Heart left ventricle (tissue), 16 donors: ENCODE measurements around the gene COL26A1. TPM values are rescaled to one million over a fixed set of nuclear protein-coding genes. Genes with fewer than 3 reads are reported as not detected.

Experiments used
- ATAC-seq, 4 donors: fragments of 200-7000 bp; cut with Tn5 transposase; one replicate each; pipeline ENCODE4 v1.9.1; 2020 to 2022; ENCODE audit warnings: moderate library complexity in 4 of 4, mild to moderate bottlenecking in 3 of 4, moderate number of reproducible peaks in 1 of 4
- DNase-seq, 5 donors: peaks; one replicate each; pipeline ENCODE4 v3.0.0-alpha.2; 2020
- H3K27ac ChIP-seq, 12 donors: fragments of 200-600 bp; sonication (generic) in 4 of 12; one replicate each; pipeline versions ENCODE4 v1.5.0 to v1.8.0; 2016 to 2022; ENCODE audit warnings: mild to moderate bottlenecking in 2 of 12
- H3K27me3 ChIP-seq, 9 donors: fragments of 200-600 bp; sonication (generic) in 2 of 9; one replicate each; pipeline versions ENCODE4 v1.5.1 to v1.8.0; 2016 to 2022; ENCODE audit warnings: mild to moderate bottlenecking in 3 of 9
- H3K36me3 ChIP-seq, 9 donors: fragments of 200-600 bp; sonication (generic) in 2 of 9; one replicate each; pipeline versions ENCODE4 v1.5.0 to v1.8.0; 2018 to 2022; ENCODE audit warnings: mild to moderate bottlenecking in 2 of 9
- H3K4me1 ChIP-seq, 12 donors: fragments of 200-600 bp; sonication (generic) in 4 of 12; one replicate each; pipeline versions ENCODE4 v1.5.0 to v1.8.0; 2016 to 2022; ENCODE audit warnings: mild to moderate bottlenecking in 3 of 12
- H3K4me3 ChIP-seq, 12 donors: fragments of 200-600 bp; sonication (generic) in 4 of 12; one replicate each; pipeline versions ENCODE4 v1.5.0 to v1.8.0; 2017 to 2022; ENCODE audit warnings: mild to moderate bottlenecking in 9 of 12, moderate library complexity in 4 of 12
- H3K9me3 ChIP-seq, 12 donors: fragments of 200-600 bp; sonication (generic) in 4 of 12; one replicate each; pipeline versions ENCODE4 v1.5.0 to v1.8.0; 2016 to 2022; ENCODE audit warnings: mild to moderate bottlenecking in 1 of 12
- CTCF ChIP-seq, 12 donors: fragments of 200-600 bp; sonication (generic) in 4 of 12; IDR thresholded peaks; one replicate each; pipeline versions ENCODE4 v1.5.0 to v1.8.0; 2018 to 2022; ENCODE audit warnings: antibody characterized with exemption in 12 of 12, mild to moderate bottlenecking in 5 of 12
- POLR2A ChIP-seq, 2 donors: fragments of 450-650 bp; IDR thresholded peaks; one replicate each; pipeline ENCODE4 v1.6.1; 2017; ENCODE audit warnings: antibody characterized with exemption in 2 of 2, mild to moderate bottlenecking in 2 of 2, moderate library complexity in 2 of 2
- WGBS, 4 donors: extraction: QIAGEN DNeasy Blood & Tissue Kit in 2 of 4; methylation state at CpG; one replicate each; pipeline versions ENCODE4 v1.1.5 to v1.1.7; 2013 to 2018; 5-methylcytosine and 5-hydroxymethylcytosine counted together
- intact Hi-C, 10 donors: fragments of 100-400 bp; cut with DNase I; formaldehyde crosslinking; loops; one replicate each; pipeline versions ENCODE4 v1.11.1 to v1.14.2; 2022
- polyA plus RNA-seq, 2 donors: library from polyadenylated mRNA; stranded (reverse); fragments of 200-250 nt; gene quantifications; one replicate each; pipeline ENCODE4 v1.2.3, GENCODE V29; 2013
- total RNA-seq, 9 donors: library from RNA; depleted of rRNA in 2 of 9; stranded (reverse); fragments of >200 nt in 2 of 9; fragmentation: NEBNext Ultra II Directional in 3 of 9; extraction: Animal tissue kit (Norgen Biotek cat#: 25700) in 3 of 9; gene quantifications; one replicate each; pipeline versions ENCODE4 v1.1.0 to v1.2.4, GENCODE V29; 2016 to 2023
- donor health status: ischemic (EF 13 %, LVEDD 7.1; RV severe dilation, severe dysfunction).
- donor health status: healthy with polysubstance abuse.
- donor health status: DM: no; HTN: yes; CAD: no.
- donor health status: DM: no; HTN: no; CAD: no.
- donor health status: ischemic (EF 25% LVEDD 6.9; RV normal size, moderate dysfunction).
- donor health status: ischemic (EF 25% LVEDD 5.7; RV mildly dilated, moderate dysfunction).
- donor health status: healthy.
- donor health status: DM: yes; HTN: yes; CAD: no.
- donor health status: ischemic (EF 35%, LVEDD 5.7; RV mildly dilated, moderate dysfunction).
- donor health status: nonischemic (EF 11% LVEDD 7.7; RV severe dilation, severe dysfunction).
- donor health status: DM: yes; HTN: yes; CAD: no.
- donor health status: PGD.
- donor health status: ischemic (EF 29% LVEDD 5.4; RV normal size, mild dysfunction).
- donor health status: nonischemic (EF 23%, LVEDD 6.1; RV moderate dilation, normal function).

Gene COL26A1
- total and polyA plus RNA-seq, 11 donors: 0.08 to 2.1 TPM; not detected in 9

DNA sequence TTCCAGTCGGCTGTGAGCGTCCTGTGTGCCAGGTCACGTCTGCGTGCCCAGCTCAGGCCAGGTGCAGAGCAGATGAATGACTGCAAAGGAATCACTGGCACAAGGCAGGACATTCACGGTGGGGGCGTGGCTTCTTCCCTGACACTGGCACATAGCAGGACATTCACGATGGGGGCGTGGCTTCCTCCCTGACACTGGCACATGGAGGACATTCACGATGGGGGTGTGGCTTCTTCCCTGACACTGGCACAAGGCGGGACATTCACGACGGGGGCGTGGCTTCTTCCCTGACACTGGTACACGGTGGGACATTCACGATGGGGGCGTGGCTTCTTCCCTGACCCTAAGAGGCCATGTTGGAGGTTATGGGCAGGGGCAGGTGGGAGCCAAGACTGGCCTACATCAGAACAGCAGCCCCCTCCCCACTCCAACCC lies 202.1 kb downstream of the COL26A1 start:
- WGBS, 4 donors: 34 to 40% (median 39%) methylated on average over 11 to 16 of the region's 16 CpGs
- Histone ChIP-seq H3K36me3 (no peaks in the 10 kb centered on the region), H3K27ac (no peak overlapping the region), H3K4me3 (no peak overlapping the region), H3K9me3 (peaks cover 0 to 11% (median 2%) of the 10 kb centered on the region in 12 donors), H3K27me3 (peaks cover 0 to 11% (median 0%) of the 10 kb centered on the region in 9 donors), H3K4me1 (peaks cover 0 to 5% (median 0%) of the 10 kb centered on the region in 12 donors)
- DNase-seq (peak in 1 of 5 donors; percentile 20), ATAC-seq (no peak)
- intact Hi-C loops: no loop called here
- TF ChIP-seq CTCF (IDR thresholded peaks at IDR 0.05) (no peak), POLR2A (IDR thresholded peaks at IDR 0.05) (no peak)

GRCh38 chr7:101565601-101566209 lies 203.0 kb downstream of the COL26A1 start:
- TF ChIP-seq CTCF (IDR thresholded peaks at IDR 0.05) (no peak), POLR2A (IDR thresholded peaks at IDR 0.05) (no peak)
- peak in 1 of 5 donors; percentile 7 for DNase-seq
- no peak for ATAC-seq
- peaks cover 0 to 20% (median 3%) of the 10 kb centered on the region in 12 donors for H3K9me3 ChIP-seq
- intact Hi-C loops: no loop called here
- no peak overlapping the region for H3K4me3 ChIP-seq
- WGBS, 4 donors: 81 to 91% (median 86%) methylated on average over 8 of the region's 8 CpGs
- peaks cover 0 to 11% (median 0%) of the 10 kb centered on the region in 9 donors for H3K27me3 ChIP-seq
- no peak overlapping the region for H3K27ac ChIP-seq
- H3K4me1 ChIP-seq: peaks cover 0 to 5% (median 0%) of the 10 kb centered on the region in 12 donors
- H3K36me3 ChIP-seq: no peaks in the 10 kb centered on the region

DNA sequence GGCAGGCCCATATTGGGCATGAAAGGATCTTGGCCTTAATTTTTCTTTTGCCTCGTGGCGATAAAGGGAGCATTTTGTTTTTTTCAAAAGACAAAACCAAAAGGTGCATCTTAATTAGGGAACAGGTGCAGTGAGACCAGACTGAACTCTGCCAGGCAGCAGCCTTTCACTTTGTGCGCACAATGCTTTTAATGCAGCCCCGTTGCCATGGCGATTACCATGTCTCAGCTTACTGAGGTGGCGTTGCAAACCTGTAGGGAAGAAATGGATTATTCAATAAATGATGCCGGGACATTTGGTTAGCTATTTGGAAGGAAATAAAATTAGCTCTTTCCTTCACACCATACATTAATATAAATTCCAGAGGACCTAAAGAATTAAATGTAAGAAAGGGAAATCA lies 204.6 kb downstream of the COL26A1 start:
- no peak for DNase-seq
- Histone ChIP-seq H3K27me3 (peaks cover 0 to 11% (median 0%) of the 10 kb centered on the region in 9 donors), H3K9me3 (peaks cover 0 to 34% (median 4%) of the 10 kb centered on the region in 12 donors), H3K4me3 (no peak overlapping the region), H3K27ac (no peak overlapping the region), H3K4me1 (peaks cover 0 to 5% (median 0%) of the 10 kb centered on the region in 12 donors), H3K36me3 (no peaks in the 10 kb centered on the region)
- TF ChIP-seq POLR2A (IDR thresholded peaks at IDR 0.05): no peak
- TF ChIP-seq CTCF (IDR thresholded peaks at IDR 0.05): no peak
- whole genome bisulfite sequencing, 4 donors: 82 to 93% (median 89%) methylated on average over 7 of the region's 7 CpGs
- ATAC-seq: no peak
- intact Hi-C loops: no loop called here

GRCh38 chr7:101572156-101572555 lies 209.5 kb downstream of the COL26A1 start:
- WGBS, 4 donors: 89 to 97% (median 93%) methylated on average over 2 of the region's 2 CpGs
- H3K27me3 ChIP-seq: peaks cover 0 to 4% (median 0%) of the 10 kb centered on the region in 9 donors
- H3K9me3 ChIP-seq: peaks cover 0 to 53% (median 17%) of the 10 kb centered on the region in 12 donors
- intact Hi-C loops: no loop called here
- H3K36me3 ChIP-seq: no peaks in the 10 kb centered on the region
- H3K4me1 ChIP-seq: no peaks in the 10 kb centered on the region
- DNase-seq: no peak
- no peak overlapping the region for H3K27ac ChIP-seq
- H3K4me3 ChIP-seq: no peak overlapping the region
- no peak for ATAC-seq
- no peak for TF ChIP-seq CTCF (IDR thresholded peaks at IDR 0.05)
